Mucosa of rectum (tissue), 2 donors: ENCODE measurements around the gene SLC30A3.

Experiments
- H3K27ac ChIP-seq, 2 donors: one replicate each; pipeline ENCODE4 v1.7.0; 2013; ENCODE audit warnings: inconsistent platforms in 2 of 2, low read depth in 2 of 2, low read length in 2 of 2
- H3K27me3 ChIP-seq, 2 donors: one replicate each; pipeline ENCODE4 v1.7.0; 2013; ENCODE audit warnings: low read length in 2 of 2; ENCODE audit not compliant: control insufficient read depth in 2 of 2, insufficient read depth in 2 of 2
- H3K36me3 ChIP-seq, 2 donors: one replicate each; pipeline ENCODE4 v1.7.0; 2013; ENCODE audit warnings: low read length in 2 of 2; ENCODE audit not compliant: control insufficient read depth in 2 of 2, insufficient read depth in 2 of 2
- H3K4me1 ChIP-seq, 2 donors: one replicate each; pipeline ENCODE4 v1.7.0; 2013; ENCODE audit warnings: low read length in 2 of 2, mild to moderate bottlenecking in 1 of 2; ENCODE audit not compliant: control insufficient read depth in 2 of 2, insufficient read depth in 2 of 2
- H3K4me3 ChIP-seq, 2 donors: one replicate each; pipeline ENCODE4 v1.7.0; 2013; ENCODE audit warnings: low read length in 2 of 2
- H3K9ac ChIP-seq, 2 donors: one replicate each; pipeline ENCODE4 v1.7.0; 2013; ENCODE audit warnings: low read length in 2 of 2, low read depth in 1 of 2, mild to moderate bottlenecking in 1 of 2
- H3K9me3 ChIP-seq, 2 donors: one replicate each; pipeline ENCODE4 v1.7.0; 2013; ENCODE audit warnings: low read length in 2 of 2; ENCODE audit not compliant: control insufficient read depth in 2 of 2
- donor health status: healthy.
- donor health status: Normal muscosa, but diverticular disease.

The SLC30A3 gene

DNA sequence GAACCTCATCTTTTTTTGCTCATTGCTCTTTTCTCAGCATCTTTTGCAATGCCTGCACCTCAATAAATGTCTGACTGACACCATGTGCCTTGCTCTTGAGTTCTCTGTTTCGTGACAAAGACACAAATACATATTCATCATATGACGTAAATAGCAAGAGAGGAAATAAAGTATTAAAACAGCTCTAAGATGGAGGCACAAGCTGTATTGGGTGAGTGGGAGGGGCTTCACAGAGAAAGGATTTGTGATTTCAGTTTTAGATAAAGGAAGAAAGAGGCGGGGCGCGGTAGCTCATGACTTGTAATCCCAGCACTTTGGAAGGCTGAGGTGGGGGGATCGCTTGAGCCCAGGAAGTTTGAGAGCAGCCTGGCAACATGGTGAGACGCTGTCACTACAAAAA, 42.8 kb downstream of the SLC30A3 start:
- H3K36me3 ChIP-seq, result peaks cover 28 to 39% of the 10 kb centered on the region in 2 donors
- H3K27me3 ChIP-seq, result no peaks in the 10 kb centered on the region
- H3K4me3 ChIP-seq, result no peak overlapping the region
- no peak overlapping the region for H3K27ac ChIP-seq
- no peak overlapping the region for H3K9ac ChIP-seq
- no peaks in the 10 kb centered on the region for H3K9me3 ChIP-seq
- peaks cover 9 to 12% of the 10 kb centered on the region in 2 donors for H3K4me1 ChIP-seq

DNA sequence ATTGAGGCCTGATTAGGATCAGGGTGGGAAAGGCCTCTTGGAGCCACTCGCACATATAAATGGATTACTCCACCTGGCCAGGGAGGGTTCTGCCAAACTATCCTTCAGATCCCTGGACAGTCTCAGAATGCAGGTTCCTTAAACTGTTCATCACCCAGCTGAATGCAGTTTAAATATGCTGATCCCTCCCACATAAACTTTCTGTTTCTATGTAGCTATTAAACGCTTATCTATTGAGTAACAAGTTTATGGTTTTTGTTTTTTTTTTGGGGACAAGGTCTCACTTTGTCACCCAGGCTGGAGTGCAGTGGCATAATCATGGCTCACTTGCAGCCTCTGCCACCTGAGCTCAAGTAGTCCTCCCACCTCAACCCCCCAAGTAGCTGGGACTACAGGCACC, 43.8 kb downstream of the SLC30A3 start:
- H3K27ac ChIP-seq, result no peak overlapping the region
- peaks cover 19 to 33% of the 10 kb centered on the region in 2 donors for H3K36me3 ChIP-seq
- H3K27me3 ChIP-seq, result no peaks in the 10 kb centered on the region
- peaks cover 9 to 12% of the 10 kb centered on the region in 2 donors for H3K4me1 ChIP-seq
- no peaks in the 10 kb centered on the region for H3K9me3 ChIP-seq
- no peak overlapping the region for H3K4me3 ChIP-seq
- no peak overlapping the region for H3K9ac ChIP-seq

DNA sequence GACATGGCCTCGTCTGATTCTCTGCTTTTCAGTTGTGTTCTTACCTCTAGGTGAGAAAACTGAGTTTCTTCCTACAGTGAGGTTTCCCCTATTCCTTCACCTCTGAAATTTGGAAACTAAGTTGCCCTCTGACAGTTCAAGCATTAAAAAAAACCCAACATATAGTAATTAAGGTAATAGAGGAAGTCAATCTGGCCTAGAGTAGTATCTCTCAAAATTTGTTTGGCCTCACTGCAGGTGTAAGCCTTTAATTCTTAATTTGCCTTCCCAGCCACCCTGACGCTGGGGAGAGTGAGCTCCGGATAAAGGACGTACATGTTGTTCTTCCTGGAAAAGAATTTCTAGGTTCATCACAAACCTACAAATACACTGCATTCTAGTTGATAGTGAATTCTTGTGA, 44.2 kb downstream of the SLC30A3 start:
- Histone ChIP-seq H3K4me3 (no peak overlapping the region), H3K9ac (no peak overlapping the region), H3K27me3 (no peaks in the 10 kb centered on the region), H3K36me3 (peaks cover 14 to 29% of the 10 kb centered on the region in 2 donors), H3K9me3 (no peaks in the 10 kb centered on the region), H3K27ac (no peak overlapping the region), H3K4me1 (peaks cover 9 to 12% of the 10 kb centered on the region in 2 donors)

DNA sequence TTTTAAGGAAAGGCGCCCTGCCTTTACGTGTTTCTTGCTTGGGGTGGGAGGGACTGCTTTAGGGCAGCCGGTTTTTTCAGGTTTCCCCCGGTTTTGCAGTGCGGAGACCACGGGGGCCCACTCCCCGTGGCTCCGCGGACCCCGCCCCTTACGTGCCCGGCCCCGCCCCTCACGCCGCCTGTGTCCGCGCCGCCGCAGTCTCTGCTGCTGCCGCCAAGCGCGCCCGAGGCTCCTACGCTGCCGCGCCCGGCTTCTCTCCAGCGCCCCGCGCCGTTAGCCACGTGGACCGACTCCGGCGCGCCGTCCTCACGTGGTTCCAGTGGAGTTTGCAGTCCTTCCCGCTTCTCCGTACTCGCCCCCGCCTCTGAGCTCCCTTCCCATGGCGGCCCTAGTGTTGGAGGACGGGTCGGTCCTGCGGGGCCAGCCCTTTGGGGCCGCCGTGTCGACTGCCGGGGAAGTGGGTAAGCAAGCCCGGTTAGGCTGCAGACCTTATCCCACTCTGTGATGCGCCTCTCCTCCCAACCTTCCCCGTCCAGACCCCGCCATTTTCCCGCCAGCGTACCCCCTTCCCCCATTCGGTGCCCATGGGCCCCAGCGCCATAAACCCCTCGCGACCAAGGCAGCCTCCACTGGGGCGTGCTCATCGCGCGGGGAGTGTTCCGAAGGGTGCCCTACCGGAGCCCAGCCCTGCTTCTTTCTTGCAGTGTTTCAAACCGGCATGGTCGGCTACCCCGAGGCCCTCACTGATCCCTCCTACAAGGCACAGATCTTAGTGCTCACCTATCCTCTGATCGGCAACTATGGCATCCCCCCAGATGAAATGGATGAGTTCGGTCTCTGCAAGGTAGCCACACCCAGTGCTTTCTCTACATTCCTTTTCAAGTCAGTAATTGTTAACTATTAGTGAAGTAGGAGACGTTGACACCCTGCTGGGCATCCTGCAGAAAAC, 45.4 kb downstream of the SLC30A3 start, which contains the start of gene CAD:
Gene CAD, plus strand, starts transcription at position 197 of the 949 bp plus-strand sequence. Its CDS starts 183 bp downstream, at position 380.
- Histone ChIP-seq H3K27me3 (no peaks in the 10 kb centered on the region), H3K27ac (peak within 1 kb of the TSS; percentile 39 to 72), H3K4me1 (peaks cover 16 to 17% of the 10 kb centered on the region in 2 donors), H3K36me3 (peaks cover 5 to 20% of the 10 kb centered on the region in 2 donors), H3K4me3 (peak within 1 kb of the TSS; percentile 70 to 81), H3K9me3 (no peaks in the 10 kb centered on the region), H3K9ac (peak within 1 kb of the TSS; percentile 60 to 64)

DNA sequence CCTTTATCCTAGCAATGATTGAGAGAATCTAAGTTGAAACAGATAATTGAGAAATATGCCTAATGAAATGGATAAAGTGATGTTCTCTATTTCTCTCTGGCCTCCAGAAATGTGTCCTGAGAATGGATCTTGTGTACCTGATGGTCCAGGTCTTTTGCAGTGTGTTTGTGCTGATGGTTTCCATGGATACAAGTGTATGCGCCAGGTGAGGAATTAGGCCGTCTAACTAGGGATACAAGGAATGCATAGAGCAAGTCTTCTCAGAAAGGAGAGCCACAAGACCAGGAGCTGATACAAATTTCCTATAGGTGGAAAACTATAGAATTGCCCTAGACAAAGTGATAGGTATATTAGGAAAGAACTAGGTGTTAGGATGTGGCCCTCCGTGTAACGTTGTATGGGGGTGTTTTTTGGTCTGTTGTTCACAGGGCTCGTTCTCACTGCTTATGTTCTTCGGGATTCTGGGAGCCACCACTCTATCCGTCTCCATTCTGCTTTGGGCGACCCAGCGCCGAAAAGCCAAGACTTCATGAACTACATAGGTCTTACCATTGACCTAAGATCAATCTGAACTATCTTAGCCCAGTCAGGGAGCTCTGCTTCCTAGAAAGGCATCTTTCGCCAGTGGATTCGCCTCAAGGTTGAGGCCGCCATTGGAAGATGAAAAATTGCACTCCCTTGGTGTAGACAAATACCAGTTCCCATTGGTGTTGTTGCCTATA, 46.3 kb downstream of the SLC30A3 start:
- Histone ChIP-seq H3K27ac (peak overlapping the region; percentile 39 to 50), H3K9ac (peak overlapping the region; percentile 60 to 61), H3K4me1 (peaks cover 16 to 17% of the 10 kb centered on the region in 2 donors), H3K27me3 (no peaks in the 10 kb centered on the region), H3K36me3 (peaks cover 0 to 14% of the 10 kb centered on the region in 2 donors), H3K4me3 (peak overlapping the region; percentile 70 to 81), H3K9me3 (no peaks in the 10 kb centered on the region)

DNA sequence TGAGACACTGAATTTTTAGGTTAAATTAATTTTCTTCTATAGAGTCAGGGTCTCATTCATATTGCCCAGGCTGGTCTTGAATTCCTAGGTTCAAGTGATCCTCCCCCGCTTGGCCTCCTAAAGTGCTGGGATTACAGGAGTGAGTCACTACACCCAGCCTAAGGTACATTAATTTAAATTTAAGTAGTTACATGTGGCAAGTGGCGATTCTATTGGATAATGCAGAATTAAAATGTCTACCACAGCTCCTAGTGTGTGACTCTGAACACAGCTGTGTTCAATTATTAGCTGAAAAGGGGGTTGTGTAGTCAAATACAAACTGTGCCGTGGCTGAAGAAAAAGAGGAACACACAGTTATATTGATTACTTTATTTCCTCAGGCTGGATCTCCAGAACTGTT, 47.9 kb downstream of the SLC30A3 start:
- Histone ChIP-seq H3K36me3 (peaks cover 0 to 7% of the 10 kb centered on the region in 2 donors), H3K27ac (no peak overlapping the region), H3K4me1 (peaks cover 21 to 22% of the 10 kb centered on the region in 2 donors), H3K27me3 (no peaks in the 10 kb centered on the region), H3K9ac (no peak overlapping the region), H3K4me3 (no peak overlapping the region), H3K9me3 (no peaks in the 10 kb centered on the region)

DNA sequence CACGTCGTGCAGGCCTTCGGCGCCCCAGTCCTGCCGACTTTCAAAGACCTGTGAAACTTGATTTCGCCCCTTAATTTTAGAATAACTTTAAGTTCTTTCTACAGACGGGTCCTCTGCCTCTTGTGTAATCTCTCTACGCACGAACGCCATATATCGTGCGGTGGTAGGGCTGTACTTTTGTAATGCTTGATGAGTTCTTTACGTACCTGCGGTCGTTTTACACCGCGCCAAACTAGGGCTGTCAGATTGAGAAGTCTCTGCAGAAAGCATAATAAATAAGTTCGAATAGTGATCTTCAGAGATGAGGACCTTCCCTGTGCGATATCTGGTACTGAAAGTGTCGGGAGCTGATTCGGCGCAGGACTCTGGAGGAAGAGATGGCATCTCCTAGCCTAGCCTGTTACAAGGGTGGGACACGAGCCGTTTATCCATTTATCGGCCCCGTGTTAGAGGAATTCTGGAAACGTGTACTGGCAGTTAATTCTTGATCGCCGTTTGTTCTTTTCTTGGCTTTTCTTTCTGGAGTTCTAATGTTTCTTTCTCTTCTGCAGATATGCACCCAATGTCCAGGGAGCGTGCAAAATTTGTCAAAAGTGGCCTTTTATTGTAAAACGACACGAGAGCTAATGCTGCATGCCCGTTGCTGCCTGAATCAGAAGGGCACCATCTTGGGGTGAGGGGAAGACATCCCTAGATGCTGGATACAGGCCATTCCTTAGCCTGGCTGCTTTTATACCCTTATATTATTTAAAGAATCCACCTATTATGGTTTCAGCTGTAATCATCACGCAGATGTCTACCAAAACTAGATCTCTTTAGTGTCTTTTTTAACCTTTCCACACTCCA, 50.0 kb downstream of the SLC30A3 start:
- peak overlapping the region; percentile 79 to 93 for H3K4me3 ChIP-seq
- peaks cover 18 to 23% of the 10 kb centered on the region in 2 donors for H3K4me1 ChIP-seq
- H3K9ac ChIP-seq, result peak overlapping the region; percentile 89 to 99
- H3K9me3 ChIP-seq, result no peaks in the 10 kb centered on the region
- peaks cover 0 to 13% of the 10 kb centered on the region in 2 donors for H3K36me3 ChIP-seq
- no peaks in the 10 kb centered on the region for H3K27me3 ChIP-seq
- peak overlapping the region; percentile 98 for H3K27ac ChIP-seq

GRCh38 chr2:27211943-27212625, 50.8 kb downstream of the SLC30A3 start, which contains the start of the genes ATRAID and SLC5A6:
TSS of gene ATRAID (plus strand) at chr2:27212041. CDS start at chr2:27212369, 328 bp downstream.
TSS of gene SLC5A6 (minus strand) at chr2:27212268. CDS start at chr2:27207650, 4,618 bp downstream.
- Histone ChIP-seq H3K9me3 (no peaks in the 10 kb centered on the region), H3K9ac (peak within 1 kb of the TSS; percentile 89 to 99), H3K4me1 (peaks cover 14 to 19% of the 10 kb centered on the region in 2 donors), H3K36me3 (peaks cover under 1 to 20% of the 10 kb centered on the region in 2 donors), H3K4me3 (peak within 1 kb of the TSS; percentile 91 to 93), H3K27ac (peak within 1 kb of the TSS; percentile 98), H3K27me3 (no peaks in the 10 kb centered on the region)
